OCI-LY3 (cell line): Measurements from ENCODE around the gene NT5C.

Experiments used
- CTCF ChIP-seq: fragments of 200-600, 300-600 bp; sonication (generic); IDR thresholded peaks from 2 replicates; pipeline ENCODE4 v1.5.1; 2014; ENCODE audit warnings: antibody characterized with exemption, low read length, low read depth
- EZH2phosphoT487 ChIP-seq: fragments of 200-600 bp; shearing (Covaris generic); IDR thresholded peaks from 2 replicates; pipeline ENCODE4 v1.6.1; 2018; ENCODE audit warnings: antibody characterized with exemption, mixed run types, low read depth

- TF ChIP-seq CTCF (no peak), EZH2phosphoT487 (no peak)
These were observed 37.9 kb downstream of the NT5C start for GRCh38 chr17:75093548-75094158.
